AG04449 (cell line): ENCODE data around the gene PYGM.

ENCODE experiments used
- CTCF ChIA-PET: fragments of 350-600 bp; formaldehyde crosslinking; extraction: SDS; loops from one replicate; lab custom pipeline; 2021; ENCODE audit warnings: antibody characterized with exemption; lab: Yijun Ruan, JAX
- POLR2A ChIA-PET: fragments of 400-600, 350-600 bp; formaldehyde crosslinking; extraction: SDS; loops from one replicate; lab custom pipeline; 2020; ENCODE audit warnings: antibody characterized with exemption, inconsistent platforms; lab: Yijun Ruan, JAX
- DNase-seq: peaks from one replicate; pipeline ENCODE4 v3.0.0-alpha.2; 2010; ENCODE audit warnings: low read depth, low spot score
- H3K4me3 ChIP-seq: 2 replicates; pipeline ENCODE4 v1.5.1; 2011; ENCODE audit warnings: low read depth, mild to moderate bottlenecking, control low read depth, low read length
- CTCF ChIP-seq: IDR thresholded peaks from one replicate; pipeline ENCODE4 v1.5.1; 2011; ENCODE audit warnings: mild to moderate bottlenecking, moderate library complexity, low read length, control low read depth, inconsistent platforms; ENCODE audit not compliant: insufficient read depth; ENCODE audit errors: missing control alignments

PYGM gene

GRCh38 chr11:64771861-64772260 lies 12.1 kb upstream of the PYGM start:
- no peak for DNase-seq
- POLR2A ChIA-PET, result no interaction called here
- CTCF ChIA-PET, result interaction anchor here (1.4 to 6.5 kb wide), 3 partner anchors 7 to 20 kb away, joined by 3 to 34 read pairs (median 9); no protein-coding TSS in a partner anchor
- no peak overlapping the region for H3K4me3 ChIP-seq
- no peak for TF ChIP-seq CTCF

GRCh38 chr11:64770120-64770519 lies 10.3 kb upstream of the PYGM start:
- ChIA-PET CTCF (interaction anchor here (0.7 to 3.1 kb wide), 2 partner anchors 9 to 124 kb away, joined by 3 to 9 read pairs; no protein-coding TSS in a partner anchor), POLR2A (no interaction called here)
- no peak for TF ChIP-seq CTCF
- DNase-seq, result no peak
- no peak overlapping the region for H3K4me3 ChIP-seq

- POLR2A ChIA-PET, result no interaction called here
- no peak for TF ChIP-seq CTCF
- DNase-seq, result no peak
- no peak overlapping the region for H3K4me3 ChIP-seq
- CTCF ChIA-PET, result interaction anchor here (2.8 kb wide), 1 partner anchor 8 kb away, joined by 29 read pairs; the partner anchor contains the start of gene SF1
Observed at GRCh38 chr11:64769283-64769682, 9.5 kb upstream of the PYGM start.

GRCh38 chr11:64768300-64768694 lies 8.5 kb upstream of the PYGM start:
- ChIA-PET CTCF (interaction anchor here (0.8 to 2.8 kb wide), 8 partner anchors 8 to 80 kb away, joined by 3 to 29 read pairs (median 5); partner anchors contain the start of genes PYGM, RASGRP2 and SF1), POLR2A (no interaction called here)
- TF ChIP-seq CTCF, result no peak

GRCh38 chr11:64767344-64768299 lies 7.8 kb upstream of the PYGM start:
- CTCF ChIA-PET, result interaction anchor here (0.8 to 2.8 kb wide), 10 partner anchors 8 to 79 kb away, joined by 3 to 29 read pairs (median 4); partner anchors contain the start of genes PYGM, RASGRP2 and SF1
- no peak overlapping the region for H3K4me3 ChIP-seq
- POLR2A ChIA-PET, result no interaction called here
- DNase-seq, result no peak
- peak; percentile 69 for TF ChIP-seq CTCF

More at GRCh38 chr11:64768300-64768694, 8.5 kb upstream of the PYGM start:
- no peak overlapping the region for H3K4me3 ChIP-seq
- no peak for DNase-seq

- no peak for TF ChIP-seq CTCF
- POLR2A ChIA-PET, result no interaction called here
- H3K4me3 ChIP-seq, result no peak overlapping the region
- CTCF ChIA-PET, result interaction anchor here (0.9 to 3.9 kb wide), 6 partner anchors 8 to 23 kb away, joined by 3 to 34 read pairs (median 6); partner anchors contain the start of genes RASGRP2 and SF1
- no peak for DNase-seq
Observed at GRCh38 chr11:64766881-64767280, 7.1 kb upstream of the PYGM start.
